GM19328 (cell line): ENCODE measurements around the gene ATP1A1.

Experiments
- ATAC-seq: cut with Tn5 transposase; IDR thresholded peaks from one replicate; pipeline ENCODE4 v1.9.1; 2021; ENCODE audit warnings: mild to moderate bottlenecking, moderate library complexity; ENCODE audit not compliant: unreplicated experiment

Gene ATP1A1

GRCh38 chr1:116389013-116389412 lies 16.0 kb downstream of the ATP1A1 start:
- no peak for ATAC-seq

GRCh38 chr1:116389686-116390085 lies 16.6 kb downstream of the ATP1A1 start:
- no peak for ATAC-seq

GRCh38 chr1:116390195-116390594 lies 17.2 kb downstream of the ATP1A1 start:
- ATAC-seq: peak; percentile 89

GRCh38 chr1:116391185-116391584 lies 18.1 kb downstream of the ATP1A1 start:
- no peak for ATAC-seq

- no peak for ATAC-seq
Measured at GRCh38 chr1:116392717-116393404, 19.8 kb downstream of the ATP1A1 start.

- ATAC-seq: no peak
Measured at GRCh38 chr1:116393792-116394191, 20.7 kb downstream of the ATP1A1 start.

- ATAC-seq: no peak
Measured at GRCh38 chr1:116394270-116394669, 21.2 kb downstream of the ATP1A1 start.

GRCh38 chr1:116396769-116397168 lies 23.7 kb downstream of the ATP1A1 start:
- no peak for ATAC-seq

GRCh38 chr1:116397728-116398127 lies 24.7 kb downstream of the ATP1A1 start:
- ATAC-seq: no peak

- no peak for ATAC-seq
Measured at GRCh38 chr1:116400780-116401179, 27.7 kb downstream of the ATP1A1 start.

- ATAC-seq: no peak
Measured at GRCh38 chr1:116401646-116402176, 28.7 kb downstream of the ATP1A1 start.

- ATAC-seq: no peak
Measured at GRCh38 chr1:116402333-116402732, 29.3 kb downstream of the ATP1A1 start.

- ATAC-seq: no peak
Measured at GRCh38 chr1:116403496-116404136, 30.6 kb downstream of the ATP1A1 start.

GRCh38 chr1:116404699-116405098 lies 31.7 kb downstream of the ATP1A1 start:
- no peak for ATAC-seq

GRCh38 chr1:116405241-116406135 lies 32.4 kb downstream of the ATP1A1 start:
- no peak for ATAC-seq

GRCh38 chr1:116407033-116407432 lies 34.0 kb downstream of the ATP1A1 start:
- no peak for ATAC-seq

GRCh38 chr1:116408193-116408592 lies 35.1 kb downstream of the ATP1A1 start:
- no peak for ATAC-seq

GRCh38 chr1:116408803-116409720 lies 36.0 kb downstream of the ATP1A1 start:
- ATAC-seq: no peak

- no peak for ATAC-seq
Measured at GRCh38 chr1:116409751-116410191, 36.7 kb downstream of the ATP1A1 start.

GRCh38 chr1:116411784-116412479 lies 38.9 kb downstream of the ATP1A1 start:
- no peak for ATAC-seq
